Loucy (cell line): ENCODE measurements around the gene C11orf68.

ENCODE experiments used
- H2AFZ ChIP-seq: fragments of 200-600 bp; sonication (generic); 2 replicates; pipeline ENCODE4 v1.6.0; 2016; ENCODE audit warnings: antibody characterized with exemption, mild to moderate bottlenecking, low read length, moderate library complexity
- H3F3A ChIP-seq: fragments of 200-600 bp; 2 replicates; pipeline ENCODE4 v1.6.0; 2016; ENCODE audit warnings: antibody characterized with exemption, low read depth, mild to moderate bottlenecking
- H3K27me3 ChIP-seq: fragments of 200-600 bp; sonication (generic); 2 replicates; pipeline ENCODE4 v1.6.1; 2014; ENCODE audit warnings: low read length, mild to moderate bottlenecking; ENCODE audit not compliant: insufficient read depth, poor library complexity, severe bottlenecking
- H3K36me3 ChIP-seq: fragments of 200-600 bp; sonication (generic); 2 replicates; pipeline ENCODE4 v1.6.1; 2016; ENCODE audit warnings: low read length; ENCODE audit not compliant: insufficient read depth
- H3K4me1 ChIP-seq: fragments of 200-600 bp; sonication (generic); 2 replicates; pipeline ENCODE4 v1.5.1; 2014; ENCODE audit warnings: low read length, mild to moderate bottlenecking; ENCODE audit not compliant: insufficient read depth, poor library complexity, severe bottlenecking
- H3K4me2 ChIP-seq: fragments of 200-600 bp; sonication (generic); 2 replicates; pipeline ENCODE4 v1.6.0; 2014; ENCODE audit warnings: antibody characterized with exemption, low read length, low read depth, mild to moderate bottlenecking; ENCODE audit not compliant: poor library complexity, severe bottlenecking
- H3K4me3 ChIP-seq: fragments of 200-600 bp; sonication (generic); 2 replicates; pipeline ENCODE4 v1.5.1; 2014; ENCODE audit warnings: low read length, mild to moderate bottlenecking, mixed read lengths; ENCODE audit not compliant: poor library complexity, severe bottlenecking
- H3K79me2 ChIP-seq: fragments of 200-600 bp; sonication (generic); 2 replicates; pipeline ENCODE4 v1.6.1; 2014; ENCODE audit warnings: low read length; ENCODE audit not compliant: insufficient read depth
- H3K9ac ChIP-seq: fragments of 200-600 bp; sonication (generic); 2 replicates; pipeline ENCODE4 v1.6.0; 2014; ENCODE audit warnings: mild to moderate bottlenecking, low read depth, low read length, moderate library complexity; ENCODE audit not compliant: poor library complexity, severe bottlenecking
- H3K9me2 ChIP-seq: fragments of 200-600 bp; sonication (generic); replicated peaks from 2 replicates; pipeline ENCODE4 v1.6.1; 2016; ENCODE audit warnings: low read depth, low read length, mixed read lengths
- H3K9me3 ChIP-seq: fragments of 200-600 bp; sonication (generic); 2 replicates; pipeline ENCODE4 v1.6.1; 2014; ENCODE audit warnings: mild to moderate bottlenecking, antibody characterized with exemption, low read length, low read depth; ENCODE audit not compliant: insufficient read depth
- H4K20me1 ChIP-seq: fragments of 200-600 bp; sonication (generic); 2 replicates; pipeline ENCODE4 v1.6.0; 2014; ENCODE audit warnings: antibody characterized with exemption, low read length, mild to moderate bottlenecking; ENCODE audit not compliant: insufficient read depth, poor library complexity, severe bottlenecking
- CTCF ChIP-seq: fragments of 200-600 bp; sonication (generic); conservative IDR thresholded peaks from 2 replicates; pipeline ENCODE4 v1.5.1; 2014; ENCODE audit warnings: mild to moderate bottlenecking, antibody characterized with exemption, low read length
- EZH2phosphoT487 ChIP-seq: fragments of 200-600 bp; IDR thresholded peaks from 2 replicates; pipeline ENCODE4 v1.6.1; 2018; ENCODE audit warnings: antibody characterized with exemption, mild to moderate bottlenecking, moderate library complexity, borderline replicate concordance

C11orf68 gene

GRCh38 chr11:65918211-65919140, at the start of gene C11orf68:
Gene C11orf68, minus strand, starts transcription at chr11:65919062. Its CDS starts 31 bp downstream, at chr11:65919031.
- Histone ChIP-seq H3K79me2 (peaks cover 43% of the 10 kb centered on the region), H4K20me1 (peaks cover 15% of the 10 kb centered on the region), H3K4me2 (peak within 1 kb of the TSS; percentile 98), H2AFZ (peak within 1 kb of the TSS; percentile 94), H3K4me1 (peaks cover 33% of the 10 kb centered on the region), H3F3A (no peaks in the 10 kb centered on the region), H3K4me3 (peak within 1 kb of the TSS; percentile 99), H3K27me3 (no peaks in the 10 kb centered on the region), H3K9ac (peak within 1 kb of the TSS; percentile 93), H3K9me3 (no peaks in the 10 kb centered on the region), H3K36me3 (peaks cover 8% of the 10 kb centered on the region; the same call in 1 of the 2 replicates), H3K9me2 (no peaks in the 10 kb centered on the region)
- TF ChIP-seq EZH2phosphoT487 (no peak), CTCF (no peak)

GRCh38 chr11:65967329-65967934, 48.6 kb upstream of the C11orf68 start:
- Histone ChIP-seq H3K79me2 (peaks cover 32% of the 10 kb centered on the region), H3K4me1 (peaks cover 21% of the 10 kb centered on the region), H3K27me3 (no peaks in the 10 kb centered on the region), H3K9me3 (no peaks in the 10 kb centered on the region), H2AFZ (no peak overlapping the region), H3K9ac (no peak overlapping the region), H3K36me3 (peaks cover 59% of the 10 kb centered on the region; the same call in 1 of the 2 replicates), H3K4me3 (no peak overlapping the region), H3F3A (no peaks in the 10 kb centered on the region), H4K20me1 (peaks cover 24% of the 10 kb centered on the region), H3K4me2 (no peak overlapping the region), H3K9me2 (no peaks in the 10 kb centered on the region)
- TF ChIP-seq CTCF (no peak), EZH2phosphoT487 (no peak)

GRCh38 chr11:65965986-65966762, 47.3 kb upstream of the C11orf68 start:
- Histone ChIP-seq H3K4me2 (no peak overlapping the region), H3K4me3 (no peak overlapping the region), H3F3A (no peaks in the 10 kb centered on the region), H3K27me3 (no peaks in the 10 kb centered on the region), H3K79me2 (peaks cover 41% of the 10 kb centered on the region), H4K20me1 (peaks cover 26% of the 10 kb centered on the region), H3K9me3 (no peaks in the 10 kb centered on the region), H2AFZ (no peak overlapping the region), H3K36me3 (peaks cover 59% of the 10 kb centered on the region; the same call in 1 of the 2 replicates), H3K9me2 (no peaks in the 10 kb centered on the region), H3K4me1 (peaks cover 23% of the 10 kb centered on the region), H3K9ac (no peak overlapping the region)
- TF ChIP-seq EZH2phosphoT487: no peak
